Measurements from ENCODE around the gene MACROD1.
A peak's percentile ranks its signal among the peaks of the same experiment; 100 is the strongest.
"Not testable (repeated sequence)": the region's sequence is repeated elsewhere in the genome, so short reads cannot be mapped to it uniquely, and the experiment has no call there.

MACROD1 gene

GRCh38 chr11:64185693-64186491 is 20.0 kb upstream of the MACROD1 start, which contains the start of gene STIP1:
STIP1 (plus strand) TSS chr11:64186171; CDS start chr11:64186262, 91 bp downstream.
- DNase-seq (ENCODE audit: low read depth): peak; percentile 96

GRCh38 chr11:64185175-64185692 is 19.3 kb upstream of the MACROD1 start:
- no peak for DNase-seq (ENCODE audit: low read depth)

- DNase-seq (ENCODE audit: low read depth): no peak
These were observed 18.0 kb upstream of the MACROD1 start for GRCh38 chr11:64183890-64184289.

GRCh38 chr11:64181506-64182411 is 15.8 kb upstream of the MACROD1 start:
- no peak for DNase-seq (ENCODE audit: low read depth)

GRCh38 chr11:64180891-64181290 is 15.0 kb upstream of the MACROD1 start:
- DNase-seq (ENCODE audit: low read depth): no peak

GRCh38 chr11:64178951-64179639 is 13.2 kb upstream of the MACROD1 start:
- DNase-seq (ENCODE audit: low read depth): no peak

GRCh38 chr11:64178203-64178602 is 12.3 kb upstream of the MACROD1 start:
- DNase-seq (ENCODE audit: low read depth): no peak

GRCh38 chr11:64176751-64177150 is 10.8 kb upstream of the MACROD1 start:
- DNase-seq (ENCODE audit: low read depth): no peak

- DNase-seq (ENCODE audit: low read depth): no peak
These were observed 7.9 kb upstream of the MACROD1 start for GRCh38 chr11:64173616-64174355.

- DNase-seq (ENCODE audit: low read depth): no peak
These were observed 4.5 kb upstream of the MACROD1 start for GRCh38 chr11:64170419-64170818.

GRCh38 chr11:64165481-64165841 is 452 bp downstream of the MACROD1 start:
- no peak for DNase-seq (ENCODE audit: low read depth)

GRCh38 chr11:64164392-64165312 is 1.3 kb downstream of the MACROD1 start:
- no peak for DNase-seq (ENCODE audit: low read depth)

GRCh38 chr11:64163951-64164350 is 2.0 kb downstream of the MACROD1 start:
- DNase-seq (ENCODE audit: low read depth): no peak

- not testable (repeated sequence) for DNase-seq (ENCODE audit: low read depth)
These were observed 3.1 kb downstream of the MACROD1 start for GRCh38 chr11:64162769-64163168.

GRCh38 chr11:64161037-64161436 is 4.9 kb downstream of the MACROD1 start:
- no peak for DNase-seq (ENCODE audit: low read depth)

GRCh38 chr11:64157631-64158394 is 8.1 kb downstream of the MACROD1 start:
- DNase-seq (ENCODE audit: low read depth): no peak

GRCh38 chr11:64156235-64157011 is 9.5 kb downstream of the MACROD1 start:
- DNase-seq (ENCODE audit: low read depth): no peak

GRCh38 chr11:64153812-64154211 is 12.1 kb downstream of the MACROD1 start:
- DNase-seq (ENCODE audit: low read depth): no peak

All from activated T-helper 9 cell treated with anti-CD3 and anti-CD28 coated beads, Interleukin-2, amount 50 U/mL, for 16 hours (primary cell).